IMR-90 (cell line): ENCODE measurements around the gene INSL3. TPM values are rescaled to one million over a fixed set of nuclear protein-coding genes. Genes with fewer than 3 reads are reported as not detected.

Experiments
- ATAC-seq: fragments of 200-7000 bp; cut with Tn5 transposase; 2 replicates; pipeline ENCODE4 v1.9.1; 2020; ENCODE audit warnings: low read depth, mild to moderate bottlenecking, moderate library complexity
- BruUV-seq: library from RNA; stranded (reverse); fragments of 400-500 nt; replicated peaks from 2 replicates; lab custom pipeline; 2021; lab: Mats Ljungman, UMichigan
- CTCF ChIA-PET: fragments of 300-600 bp; formaldehyde crosslinking; extraction: SDS; loops from one replicate; lab custom pipeline; 2021; ENCODE audit warnings: antibody characterized with exemption; lab: Yijun Ruan, JAX
- POLR2A ChIA-PET: fragments of 300-600 bp; sonication (Branson Sonifier 250); formaldehyde crosslinking; loops from one replicate; lab custom pipeline; 2022; ENCODE audit warnings: antibody characterized with exemption; ENCODE audit not compliant: unreplicated experiment; lab: Charles Lee
- DNase-seq: peaks from one replicate; pipeline ENCODE4 v3.0.0; 2013
- H2AFZ ChIP-seq: replicated peaks from 2 replicates; pipeline ENCODE3; 2013; ENCODE audit warnings: low read length, mild to moderate bottlenecking; ENCODE audit not compliant: poor library complexity
- H2AK5ac ChIP-seq: 2 replicates; pipeline ENCODE4 v1.6.1; 2013; ENCODE audit warnings: low read depth, low read length, inconsistent platforms
- H2AK9ac ChIP-seq: replicated peaks from 2 replicates; pipeline ENCODE3; 2013; ENCODE audit warnings: mild to moderate bottlenecking, low read depth, low read length, moderate library complexity; ENCODE audit not compliant: poor library complexity
- H2BK120ac ChIP-seq: 2 replicates; pipeline ENCODE4 v1.6.1; 2013; ENCODE audit warnings: low read depth, low read length, inconsistent platforms
- H2BK15ac ChIP-seq: 3 replicates; pipeline ENCODE4 v1.6.1; 2013; ENCODE audit warnings: low read depth, low read length, inconsistent platforms
- H2BK20ac ChIP-seq: 2 replicates; pipeline ENCODE4 v1.6.1; 2013; ENCODE audit warnings: low read depth, mild to moderate bottlenecking, inconsistent platforms, low read length, moderate library complexity
- H2BK5ac ChIP-seq: 2 replicates; pipeline ENCODE4 v1.6.1; 2013; ENCODE audit warnings: mild to moderate bottlenecking, low read depth, low read length, inconsistent platforms; ENCODE audit not compliant: poor library complexity, severe bottlenecking
- H3K14ac ChIP-seq: replicated peaks from 2 replicates; pipeline ENCODE4 v1.6.1; 2013; ENCODE audit warnings: low read depth, low read length, inconsistent platforms
- H3K18ac ChIP-seq: 2 replicates; pipeline ENCODE4 v1.6.1; 2013; ENCODE audit warnings: low read depth, low read length, control low read depth
- H3K23ac ChIP-seq: 2 replicates; pipeline ENCODE4 v1.6.1; 2013; ENCODE audit warnings: low read depth, low read length, inconsistent platforms
- H3K27ac ChIP-seq: 2 replicates; pipeline ENCODE4 v1.5.1; 2013; ENCODE audit warnings: mild to moderate bottlenecking, control low read depth, low read length; ENCODE audit not compliant: insufficient read depth
- H3K27me3 ChIP-seq: 2 replicates; pipeline ENCODE4 v1.6.1; 2013; ENCODE audit warnings: low read length; ENCODE audit not compliant: control insufficient read depth, insufficient read depth
- H3K36me3 ChIP-seq: 2 replicates; pipeline ENCODE4 v1.6.1; 2013; ENCODE audit warnings: low read length, mixed read lengths; ENCODE audit not compliant: control insufficient read depth, insufficient read depth
- H3K4ac ChIP-seq: 2 replicates; pipeline ENCODE4 v1.6.1; 2013; ENCODE audit warnings: low read depth, low read length, inconsistent platforms
- H3K4me1 ChIP-seq: 2 replicates; pipeline ENCODE4 v1.6.1; 2013; ENCODE audit warnings: low read length, mixed read lengths; ENCODE audit not compliant: control insufficient read depth, insufficient read depth
- H3K4me2 ChIP-seq: 2 replicates; pipeline ENCODE4 v1.6.1; 2013; ENCODE audit warnings: low read depth, mild to moderate bottlenecking, control low read depth, low read length, moderate library complexity
- H3K4me3 ChIP-seq: 2 replicates; pipeline ENCODE4 v1.5.1; 2013; ENCODE audit warnings: low read depth, mild to moderate bottlenecking, control low read depth, low read length, moderate library complexity; ENCODE audit not compliant: insufficient read depth
- H3K56ac ChIP-seq: 2 replicates; pipeline ENCODE4 v1.6.1; 2013; ENCODE audit warnings: low read length, inconsistent platforms; ENCODE audit not compliant: insufficient read depth; ENCODE audit errors: extremely low read depth
- H3K79me1 ChIP-seq, 2 experiments: 2 replicates each; pipeline ENCODE4 v1.6.1; 2013; ENCODE audit warnings: low read length in 2 of 2, inconsistent platforms in 1 of 2, low read depth in 1 of 2
- H3K9ac ChIP-seq: 2 replicates; pipeline ENCODE4 v1.6.1; 2013; ENCODE audit warnings: low read depth, low read length, control low read depth
- H3K9me1 ChIP-seq: 2 replicates; pipeline ENCODE4 v1.6.1; 2013; ENCODE audit warnings: low read length, inconsistent platforms; ENCODE audit not compliant: insufficient read depth
- H3K9me3 ChIP-seq: 2 replicates; pipeline ENCODE4 v1.6.1; 2013; ENCODE audit warnings: low read length; ENCODE audit not compliant: control insufficient read depth, insufficient read depth
- H4K20me1 ChIP-seq: 2 replicates; pipeline ENCODE4 v1.6.1; 2013; ENCODE audit warnings: low read length, inconsistent platforms; ENCODE audit not compliant: insufficient read depth
- H4K5ac ChIP-seq: 2 replicates; pipeline ENCODE4 v1.6.1; 2013; ENCODE audit warnings: mild to moderate bottlenecking, low read depth, low read length, control low read depth
- H4K8ac ChIP-seq, 2 experiments: 2 replicates each; pipeline ENCODE4 v1.6.1; 2013; ENCODE audit warnings: low read depth in 2 of 2, low read length in 2 of 2, control low read depth in 1 of 2, inconsistent platforms in 1 of 2
- H4K91ac ChIP-seq: 2 replicates; pipeline ENCODE4 v1.6.1; 2013; ENCODE audit warnings: low read depth, low read length, inconsistent platforms; ENCODE audit not compliant: insufficient read depth
- CEBPB ChIP-seq: IDR thresholded peaks from 2 replicates; pipeline ENCODE4 v1.6.1; 2012; ENCODE audit warnings: low read depth, low read length, improper control_type of control experiment
- FOS ChIP-seq: fragments of 150-350 bp; IDR thresholded peaks from 2 replicates; pipeline ENCODE4 v1.6.1; 2016; ENCODE audit warnings: low read depth, low read length
- MAFK ChIP-seq: IDR thresholded peaks from 2 replicates; pipeline ENCODE4 v1.6.1; 2012; ENCODE audit warnings: low read depth, low read length, improper control_type of control experiment
- MXI1 ChIP-seq: IDR thresholded peaks from 2 replicates; pipeline ENCODE4 v1.6.1; 2012; ENCODE audit warnings: low read depth, mild to moderate bottlenecking, low read length, moderate library complexity, borderline replicate concordance
- NFE2L2 ChIP-seq: fragments of 150-350 bp; IDR thresholded peaks from 2 replicates; pipeline ENCODE4 v1.6.1; 2016; ENCODE audit warnings: low read depth, mild to moderate bottlenecking, low read length
- POLR2A ChIP-seq: IDR thresholded peaks from 2 replicates; pipeline ENCODE4 v1.6.1; 2012; ENCODE audit warnings: mild to moderate bottlenecking, low read depth, low read length
- RAD21 ChIP-seq: IDR thresholded peaks from 2 replicates; pipeline ENCODE4 v1.6.1; 2012; ENCODE audit warnings: low read length, improper control_type of control experiment
- RFX5 ChIP-seq: IDR thresholded peaks from 2 replicates; pipeline ENCODE4 v1.8.0; 2012; ENCODE audit warnings: low read depth, mild to moderate bottlenecking, low read length, moderate library complexity
- WGBS, 2 experiments: methylation state at CpG; one replicate each; pipeline versions ENCODE4 v1.1.5 to v1.1.7; 2013; ENCODE audit warnings: missing lambda C conversion rate in 2 of 2; ENCODE audit not compliant: insufficient read length in 1 of 2; ENCODE audit errors: extremely low coverage in 2 of 2; 5-methylcytosine and 5-hydroxymethylcytosine counted together
- dilution Hi-C: fragments of 300-500 bp; cut with HindIII; formaldehyde crosslinking; loops from one replicate; pipeline ENCODE4 v1.14.3; 2018; ENCODE audit warnings: low sequenced_read_pairs; ENCODE audit not compliant: unreplicated experiment
- in situ Hi-C: fragments of 300-500 bp; cut with MboI; formaldehyde crosslinking; loops from 3 replicates; pipeline ENCODE4 v1.14.3; 2019; ENCODE audit warnings: low sequenced_read_pairs, inconsistent platforms, mixed read lengths
- intact Hi-C: fragments of 100-400 bp; cut with micrococcal nuclease; formaldehyde crosslinking; loops from 2 replicates; pipeline ENCODE4 v1.10.0; 2022
- polyA plus RNA-seq, 3 experiments: library from polyadenylated mRNA; depleted of rRNA; stranded (reverse); fragments of >200 nt; gene quantifications; 2 replicates each; pipeline ENCODE4 v1.2.3, GENCODE V29; 2012; ENCODE audit warnings: low replicate concordance in 1 of 3
- total RNA-seq: library from RNA; depleted of rRNA; stranded (reverse); fragments of >200 nt; gene quantifications from 2 replicates; pipeline ENCODE4 v1.2.3, GENCODE V29; 2012
- TF ChIP-seq, protein P1 (sequence below): fragments of 150-350 bp; IDR thresholded peaks from 2 replicates; pipeline ENCODE4 v1.6.1; 2017; ENCODE audit warnings: mild to moderate bottlenecking, antibody characterized with exemption, low read length, low read depth
- TF ChIP-seq, protein P2 (sequence below): conservative IDR thresholded peaks from 2 replicates; pipeline ENCODE4 v1.5.1; 2012; ENCODE audit warnings: mild to moderate bottlenecking, low read depth, low read length, improper control_type of control experiment

The INSL3 gene
- total and polyA plus RNA-seq, 2 of the 4 experiments (the other 2 are of a cell fraction), result not detected

DNA sequence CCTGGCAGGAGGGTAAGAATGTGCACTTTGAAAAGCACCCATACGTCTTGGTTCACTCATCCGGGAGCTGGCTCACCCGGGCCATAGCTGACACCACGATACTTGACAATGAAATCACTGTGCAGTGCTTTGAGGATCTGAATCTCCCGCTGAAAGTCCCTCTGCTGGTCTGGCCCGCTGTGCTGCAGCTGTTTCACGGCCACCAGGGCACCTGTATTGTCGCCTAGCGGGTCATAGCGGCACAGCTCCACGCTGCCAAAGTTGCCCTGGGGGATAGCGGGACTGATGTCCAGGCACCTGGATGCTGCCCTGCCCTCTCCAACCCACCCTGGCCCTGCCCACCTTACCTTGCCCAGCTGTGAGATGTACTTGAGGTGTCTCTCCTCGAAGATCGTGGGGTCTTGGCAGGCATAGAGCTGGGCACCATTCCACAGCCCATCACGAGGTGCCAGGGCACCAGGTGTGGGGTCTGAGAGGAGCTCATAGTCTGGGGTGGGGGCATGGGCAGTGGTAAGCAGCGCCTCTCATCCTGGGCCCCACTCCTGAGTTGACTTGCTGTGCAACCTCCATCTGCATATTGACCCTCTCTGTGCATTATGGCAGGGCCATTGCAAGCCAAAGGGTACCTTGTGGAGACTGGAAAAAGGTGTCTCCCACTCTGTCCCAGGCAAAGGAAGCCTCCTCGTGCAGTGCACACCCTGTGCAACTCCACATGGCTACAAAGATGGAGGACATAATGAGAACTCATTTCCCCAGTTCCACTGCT lies 11.3 kb upstream of the INSL3 start:
- WGBS, 2 experiments, result 83% methylated on average over 12 of the region's 17 CpGs; no CpG with 5 or more reads in 1 of the 2 experiments

More for the DNA sequence above, 11.3 kb upstream of the INSL3 start:
- no peak overlapping the region for H3K27ac ChIP-seq
- no peak overlapping the region for H3K9ac ChIP-seq
- no peaks in the 10 kb centered on the region for H3K36me3 ChIP-seq
- no peaks in the 10 kb centered on the region for H4K20me1 ChIP-seq
- H3K14ac ChIP-seq, result no peak overlapping the region
- peaks cover 2% of the 10 kb centered on the region; the same call in 1 of the 2 replicates for H3K4me1 ChIP-seq
- H4K91ac ChIP-seq, result no peak overlapping the region
- H2AFZ ChIP-seq, result no peak overlapping the region
- in situ Hi-C loops (no loop called here), intact Hi-C loops (no loop called here), dilution Hi-C loops (no loop called here)
- POLR2A ChIA-PET, result no interaction called here
- H3K4me2 ChIP-seq, result no peak overlapping the region
- no peak overlapping the region for H4K8ac ChIP-seq
- H3K23ac ChIP-seq, result no peak overlapping the region
- H3K9me1 ChIP-seq, result no peaks in the 10 kb centered on the region
- no peaks in the 10 kb centered on the region for H3K79me1 ChIP-seq
- no peak overlapping the region for H2BK120ac ChIP-seq
- H3K4me3 ChIP-seq, result no peak overlapping the region
- H2AK5ac ChIP-seq, result no peak overlapping the region
- no peaks in the 10 kb centered on the region for H3K9me3 ChIP-seq
- no peak for DNase-seq
- H3K18ac ChIP-seq, result no peak overlapping the region
- CTCF ChIA-PET, result interaction anchor here (0.6 to 0.7 kb wide), 3 partner anchors 23 to 73 kb away, joined by 3 to 6 read pairs (median 4); no protein-coding TSS in a partner anchor
- peaks cover 42% of the 10 kb centered on the region for H3K27me3 ChIP-seq
- H2BK5ac ChIP-seq, result no peak overlapping the region
- no peak overlapping the region for H2BK15ac ChIP-seq
- TF ChIP-seq NFE2L2 (no peak), MXI1 (no peak), FOS (no peak), CEBPB (no peak), POLR2A (no peak), MAFK (no peak), RAD21 (no peak), RFX5 (no peak)
- TF ChIP-seq, protein P1, sequence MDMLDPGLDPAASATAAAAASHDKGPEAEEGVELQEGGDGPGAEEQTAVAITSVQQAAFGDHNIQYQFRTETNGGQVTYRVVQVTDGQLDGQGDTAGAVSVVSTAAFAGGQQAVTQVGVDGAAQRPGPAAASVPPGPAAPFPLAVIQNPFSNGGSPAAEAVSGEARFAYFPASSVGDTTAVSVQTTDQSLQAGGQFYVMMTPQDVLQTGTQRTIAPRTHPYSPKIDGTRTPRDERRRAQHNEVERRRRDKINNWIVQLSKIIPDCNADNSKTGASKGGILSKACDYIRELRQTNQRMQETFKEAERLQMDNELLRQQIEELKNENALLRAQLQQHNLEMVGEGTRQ, result no peak
- TF ChIP-seq, protein P2, sequence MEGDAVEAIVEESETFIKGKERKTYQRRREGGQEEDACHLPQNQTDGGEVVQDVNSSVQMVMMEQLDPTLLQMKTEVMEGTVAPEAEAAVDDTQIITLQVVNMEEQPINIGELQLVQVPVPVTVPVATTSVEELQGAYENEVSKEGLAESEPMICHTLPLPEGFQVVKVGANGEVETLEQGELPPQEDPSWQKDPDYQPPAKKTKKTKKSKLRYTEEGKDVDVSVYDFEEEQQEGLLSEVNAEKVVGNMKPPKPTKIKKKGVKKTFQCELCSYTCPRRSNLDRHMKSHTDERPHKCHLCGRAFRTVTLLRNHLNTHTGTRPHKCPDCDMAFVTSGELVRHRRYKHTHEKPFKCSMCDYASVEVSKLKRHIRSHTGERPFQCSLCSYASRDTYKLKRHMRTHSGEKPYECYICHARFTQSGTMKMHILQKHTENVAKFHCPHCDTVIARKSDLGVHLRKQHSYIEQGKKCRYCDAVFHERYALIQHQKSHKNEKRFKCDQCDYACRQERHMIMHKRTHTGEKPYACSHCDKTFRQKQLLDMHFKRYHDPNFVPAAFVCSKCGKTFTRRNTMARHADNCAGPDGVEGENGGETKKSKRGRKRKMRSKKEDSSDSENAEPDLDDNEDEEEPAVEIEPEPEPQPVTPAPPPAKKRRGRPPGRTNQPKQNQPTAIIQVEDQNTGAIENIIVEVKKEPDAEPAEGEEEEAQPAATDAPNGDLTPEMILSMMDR, result no peak
- no peak overlapping the region for H3K4ac ChIP-seq
- no peak for ATAC-seq
- H3K56ac ChIP-seq, result no peak overlapping the region
- no peak overlapping the region for H2AK9ac ChIP-seq
- no peak overlapping the region for H2BK20ac ChIP-seq
- no peak overlapping the region for H4K5ac ChIP-seq
- no TSS peak for BruUV-seq
